GM18951 (cell line): ENCODE results near the gene CDK11A.

Experiments
- POLR2A ChIP-seq: IDR thresholded peaks from 4 replicates; pipeline ENCODE4 v1.6.1; 2011; ENCODE audit warnings: mild to moderate bottlenecking; ENCODE audit not compliant: insufficient read length, insufficient read depth; ENCODE audit errors: extremely low read depth
- in situ Hi-C: fragments of 300-500 bp; cut with MboI; formaldehyde crosslinking; loops from one replicate; pipeline ENCODE4 v1.12.0; 2022; ENCODE audit warnings: low sequenced_read_pairs, mixed read lengths, inconsistent platforms; ENCODE audit not compliant: unreplicated experiment

CDK11A gene

GRCh38 chr1:1658583-1659549, 65.3 kb downstream of the CDK11A start, which contains the start of gene CDK11B:
CDK11B (minus strand) TSS chr1:1659004; CDS start chr1:1657485, 1,519 bp downstream.
- peak; percentile 13 for TF ChIP-seq POLR2A
- in situ Hi-C loops: loop anchor here (5.0 kb wide), 1 partner anchor 63 kb away; the partner anchor contains the start of gene CDK11A
